Naive thymus-derived CD8-positive, alpha-beta T cell (primary cell): ENCODE data around the gene GRN. TPM values are rescaled to one million over a fixed set of nuclear protein-coding genes. Genes with fewer than 3 reads are reported as not detected.
A peak's percentile ranks its signal among the peaks of the same experiment; 100 is the strongest.

ENCODE experiments used
- ATAC-seq, 2 donors: fragments of 150-1000 bp; cut with Tn5 transposase in 1 of 2; sonication (Bioruptor Pico), chemical (Tn5 transposase) in 1 of 2; 1 replicate in 1 of 2; 2 replicates in 1 of 2; pipeline ENCODE4 v1.10.0; 2021; ENCODE audit warnings: mild to moderate bottlenecking in 2 of 2, moderate library complexity in 2 of 2
- POLR2A ChIA-PET: fragments of 350-600 bp; sonication (Branson Sonifier 250); formaldehyde crosslinking; loops from one replicate; lab custom pipeline; 2021; ENCODE audit warnings: antibody characterized with exemption; lab: Charles Lee
- DNase-seq, 10 donors: peaks; one replicate each; pipeline versions ENCODE4 v3.0.0 to v3.0.0-alpha.2; 2020 to 2022
- H3K27ac Mint-ChIP-seq, 10 donors: one replicate each; pipeline ENCODE4 v1.8.0; 2020 to 2022; ENCODE audit warnings: mild to moderate bottlenecking in 10 of 10, mixed read lengths in 10 of 10, moderate library complexity in 4 of 10, inconsistent platforms in 1 of 10
- H3K27me3 Mint-ChIP-seq, 5 donors: one replicate each; pipeline ENCODE4 v1.8.0; 2021 to 2022; ENCODE audit warnings: mixed read lengths in 5 of 5
- H3K36me3 Mint-ChIP-seq, 3 donors: one replicate each; pipeline ENCODE4 v1.8.0; 2020 to 2022; ENCODE audit warnings: mixed read lengths in 3 of 3, mild to moderate bottlenecking in 2 of 3, inconsistent platforms in 1 of 3
- H3K4me1 Mint-ChIP-seq, 4 donors: one replicate each; pipeline ENCODE4 v1.8.0; 2021 to 2022; ENCODE audit warnings: mixed read lengths in 4 of 4
- H3K4me3 Mint-ChIP-seq, 10 donors: one replicate each; pipeline ENCODE4 v1.8.0; 2020 to 2022; ENCODE audit warnings: mild to moderate bottlenecking in 10 of 10, mixed read lengths in 10 of 10, moderate library complexity in 6 of 10, inconsistent platforms in 1 of 10
- H3K9me3 Mint-ChIP-seq, 9 donors: one replicate each; pipeline ENCODE4 v1.8.0; 2020 to 2022; ENCODE audit warnings: mixed read lengths in 9 of 9, mild to moderate bottlenecking in 3 of 9, inconsistent platforms in 1 of 9, moderate library complexity in 1 of 9
- polyA plus RNA-seq, 3 donors: library from polyadenylated mRNA; unstranded; fragments of 300-500 nt; fragmentation: Illumina TruSeq; gene quantifications; one replicate each; pipeline ENCODE4 v1.2.3, GENCODE V29; 2021
- total RNA-seq, 8 experiments: library from RNA in 2 of 8; stranded (reverse) in 2 of 8; gene quantifications; one replicate each; pipeline ENCODE4 v1.2.3 and lab custom pipeline; 2021 to 2026

The GRN gene
- total and polyA plus RNA-seq, 5 experiments from 2014 or later = 24.8 to 43.7 (median 33.5) TPM

GRCh38 chr17:44348234-44348987 lies 3.3 kb downstream of the GRN start:
- peaks cover 18 to 43% (median 32%) of the 10 kb centered on the region in 4 donors for H3K4me1 Mint-ChIP-seq
- peaks cover 0 to 3% (median 0%) of the 10 kb centered on the region in 5 donors for H3K27me3 Mint-ChIP-seq
- no peaks in the 10 kb centered on the region for H3K9me3 Mint-ChIP-seq
- peak overlapping the region in 1 of 10 donors; percentile 28 for H3K4me3 Mint-ChIP-seq
- ATAC-seq (no peak), DNase-seq (peak in 2 of 10 donors; percentile 36 to 62)
- peak overlapping the region in 2 of 10 donors; percentile 5 to 17 for H3K27ac Mint-ChIP-seq
- POLR2A ChIA-PET = interaction anchor here (0.6 to 1.3 kb wide), 3 partner anchors 127 to 150 kb away, joined by 3 to 7 read pairs (median 3); no protein-coding TSS in a partner anchor
- H3K36me3 Mint-ChIP-seq = peaks cover 0 to 3% (median 0%) of the 10 kb centered on the region in 3 donors

GRCh38 chr17:44348988-44349364 lies 3.9 kb downstream of the GRN start:
- Mint-ChIP-seq H3K4me3 (no peak overlapping the region), H3K4me1 (peaks cover 18 to 43% (median 31%) of the 10 kb centered on the region in 4 donors), H3K27me3 (no peaks in the 10 kb centered on the region), H3K36me3 (peaks cover 0 to 3% (median 0%) of the 10 kb centered on the region in 3 donors), H3K9me3 (no peaks in the 10 kb centered on the region), H3K27ac (peak overlapping the region in 1 of 10 donors; percentile 17)
- ATAC-seq = no peak
- DNase-seq = peak in 1 of 10 donors; percentile 62
- POLR2A ChIA-PET = interaction anchor here (0.6 to 1.3 kb wide), 2 partner anchors 139 to 799 kb away, joined by 5 to 7 read pairs; partner anchors contain the start of gene HEXIM1

- Mint-ChIP-seq H3K4me1 (peaks cover 18 to 42% (median 28%) of the 10 kb centered on the region in 4 donors), H3K9me3 (no peaks in the 10 kb centered on the region), H3K4me3 (no peak overlapping the region), H3K36me3 (peaks cover 0 to 3% (median 0%) of the 10 kb centered on the region in 3 donors), H3K27me3 (no peaks in the 10 kb centered on the region), H3K27ac (no peak overlapping the region)
- DNase-seq (peak in 1 of 10 donors; percentile 63), ATAC-seq (no peak)
- POLR2A ChIA-PET = interaction anchor here (0.6 to 5.5 kb wide), 5 partner anchors 129 to 798 kb away, joined by 4 to 35 read pairs (median 5); partner anchors contain the start of genes HEXIM1 and UBTF
Measured at GRCh38 chr17:44349553-44350070, 4.5 kb downstream of the GRN start.

DNA sequence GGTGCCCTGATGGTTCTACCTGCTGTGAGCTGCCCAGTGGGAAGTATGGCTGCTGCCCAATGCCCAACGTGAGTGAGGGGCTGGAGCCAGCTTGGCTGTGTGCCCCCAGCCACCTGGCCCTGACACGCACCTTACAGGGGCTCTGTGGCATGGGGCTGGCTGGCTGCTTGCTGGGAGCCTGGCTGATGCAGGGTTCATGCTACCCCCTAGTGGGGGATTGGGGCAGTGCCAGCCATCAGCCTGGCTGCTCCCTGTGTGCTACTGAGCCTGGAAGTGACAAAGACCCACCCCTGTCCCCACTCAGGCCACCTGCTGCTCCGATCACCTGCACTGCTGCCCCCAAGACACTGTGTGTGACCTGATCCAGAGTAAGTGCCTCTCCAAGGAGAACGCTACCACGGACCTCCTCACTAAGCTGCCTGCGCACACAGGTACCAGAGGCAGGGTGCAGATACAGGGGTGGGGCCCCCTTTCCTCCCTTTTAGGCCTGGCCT lies 5.7 kb downstream of the GRN start:
- peaks cover 8 to 32% (median 19%) of the 10 kb centered on the region in 4 donors for H3K4me1 Mint-ChIP-seq
- DNase-seq (peak; percentile 59 to 82 (median 69)), ATAC-seq (peak; percentile 56 to 77)
- H3K4me3 Mint-ChIP-seq = peak overlapping the region in 2 of 10 donors; percentile 20 to 50
- no peaks in the 10 kb centered on the region for H3K9me3 Mint-ChIP-seq
- peaks cover 0 to 3% (median 0%) of the 10 kb centered on the region in 3 donors for H3K36me3 Mint-ChIP-seq
- H3K27ac Mint-ChIP-seq = peak overlapping the region in 2 of 10 donors; percentile 43 to 59
- POLR2A ChIA-PET = interaction anchor here (0.6 to 5.5 kb wide), 5 partner anchors 106 to 141 kb away, joined by 4 to 35 read pairs (median 5); partner anchors contain the start of gene UBTF
- H3K27me3 Mint-ChIP-seq = no peaks in the 10 kb centered on the region

DNA sequence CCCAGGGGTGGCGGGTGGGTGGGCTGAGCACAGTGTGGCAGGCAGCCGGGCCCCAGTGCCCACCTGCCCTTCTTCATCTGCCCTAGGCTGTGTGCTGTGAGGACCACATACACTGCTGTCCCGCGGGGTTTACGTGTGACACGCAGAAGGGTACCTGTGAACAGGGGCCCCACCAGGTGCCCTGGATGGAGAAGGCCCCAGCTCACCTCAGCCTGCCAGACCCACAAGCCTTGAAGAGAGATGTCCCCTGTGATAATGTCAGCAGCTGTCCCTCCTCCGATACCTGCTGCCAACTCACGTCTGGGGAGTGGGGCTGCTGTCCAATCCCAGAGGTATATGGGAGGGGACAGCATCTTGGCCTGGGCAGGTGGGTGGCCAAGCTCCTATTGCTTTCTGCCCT lies 6.4 kb downstream of the GRN start:
- DNase-seq = peak in 1 of 10 donors; percentile 61
- H3K27ac Mint-ChIP-seq = no peak overlapping the region
- no peak overlapping the region for H3K4me3 Mint-ChIP-seq
- peaks cover 0 to 3% (median 0%) of the 10 kb centered on the region in 3 donors for H3K36me3 Mint-ChIP-seq
- POLR2A ChIA-PET = interaction anchor here (1.5 to 5.5 kb wide), 3 partner anchors 12 to 141 kb away, joined by 5 to 35 read pairs (median 10); partner anchors contain the start of genes FAM171A2 and UBTF
- no peaks in the 10 kb centered on the region for H3K9me3 Mint-ChIP-seq
- no peaks in the 10 kb centered on the region for H3K27me3 Mint-ChIP-seq
- H3K4me1 Mint-ChIP-seq = peaks cover 5 to 25% (median 12%) of the 10 kb centered on the region in 4 donors
- ATAC-seq = no peak

DNA sequence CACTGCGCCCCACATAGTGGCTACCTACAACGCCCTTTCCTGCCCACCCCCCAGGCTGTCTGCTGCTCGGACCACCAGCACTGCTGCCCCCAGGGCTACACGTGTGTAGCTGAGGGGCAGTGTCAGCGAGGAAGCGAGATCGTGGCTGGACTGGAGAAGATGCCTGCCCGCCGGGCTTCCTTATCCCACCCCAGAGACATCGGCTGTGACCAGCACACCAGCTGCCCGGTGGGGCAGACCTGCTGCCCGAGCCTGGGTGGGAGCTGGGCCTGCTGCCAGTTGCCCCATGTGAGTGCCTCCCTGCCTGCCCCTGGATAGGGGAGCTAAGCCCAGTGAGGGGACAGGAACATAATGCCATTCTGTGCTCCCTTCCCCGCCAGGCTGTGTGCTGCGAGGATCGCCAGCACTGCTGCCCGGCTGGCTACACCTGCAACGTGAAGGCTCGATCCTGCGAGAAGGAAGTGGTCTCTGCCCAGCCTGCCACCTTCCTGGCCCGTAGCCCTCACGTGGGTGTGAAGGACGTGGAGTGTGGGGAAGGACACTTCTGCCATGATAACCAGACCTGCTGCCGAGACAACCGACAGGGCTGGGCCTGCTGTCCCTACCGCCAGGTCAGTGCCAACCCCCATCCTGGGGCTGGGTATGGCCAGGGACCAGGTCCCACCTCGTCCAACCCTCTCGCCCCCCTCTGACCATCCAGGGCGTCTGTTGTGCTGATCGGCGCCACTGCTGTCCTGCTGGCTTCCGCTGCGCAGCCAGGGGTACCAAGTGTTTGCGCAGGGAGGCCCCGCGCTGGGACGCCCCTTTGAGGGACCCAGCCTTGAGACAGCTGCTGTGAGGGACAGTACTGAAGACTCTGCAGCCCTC lies 7.1 kb downstream of the GRN start:
- peaks cover 0 to 3% (median 0%) of the 10 kb centered on the region in 3 donors for H3K36me3 Mint-ChIP-seq
- H3K27ac Mint-ChIP-seq = no peak overlapping the region
- no peaks in the 10 kb centered on the region for H3K9me3 Mint-ChIP-seq
- no peak for ATAC-seq
- no peak for DNase-seq
- POLR2A ChIA-PET = interaction anchor here (1.0 to 5.5 kb wide), 5 partner anchors 11 to 142 kb away, joined by 3 to 35 read pairs (median 5); partner anchors contain the start of genes FAM171A2 and UBTF
- peak overlapping the region in 8 of 10 donors; percentile 33 to 84 (median 65) for H3K4me3 Mint-ChIP-seq
- peaks cover 5 to 18% (median 12%) of the 10 kb centered on the region in 4 donors for H3K4me1 Mint-ChIP-seq
- no peaks in the 10 kb centered on the region for H3K27me3 Mint-ChIP-seq

GRCh38 chr17:44352828-44353671 lies 7.9 kb downstream of the GRN start:
- H3K27me3 Mint-ChIP-seq = no peaks in the 10 kb centered on the region
- peak overlapping the region in 4 of 10 donors; percentile 33 to 65 (median 54) for H3K27ac Mint-ChIP-seq
- POLR2A ChIA-PET = interaction anchor here (0.8 to 5.5 kb wide), 10 partner anchors 8 to 166 kb away, joined by 3 to 35 read pairs (median 6); partner anchors contain the start of genes FAM171A2, GPATCH8, GRN and TMUB2

GRCh38 chr17:44353672-44354331 lies 8.7 kb downstream of the GRN start:
- H3K4me3 Mint-ChIP-seq = peak overlapping the region in 9 of 10 donors; percentile 11 to 79 (median 61)
- peak; percentile 43 to 44 for ATAC-seq
- peak in 3 of 10 donors; percentile 21 to 36 (median 29) for DNase-seq
- H3K27ac Mint-ChIP-seq = peak overlapping the region in 1 of 10 donors; percentile 81
- peaks cover 4 to 20% (median 8%) of the 10 kb centered on the region in 4 donors for H3K4me1 Mint-ChIP-seq
- H3K27me3 Mint-ChIP-seq = no peaks in the 10 kb centered on the region
- peaks cover 0 to 3% (median 0%) of the 10 kb centered on the region in 3 donors for H3K36me3 Mint-ChIP-seq
- POLR2A ChIA-PET = interaction anchor here (0.8 to 5.5 kb wide), 9 partner anchors 9 to 167 kb away, joined by 3 to 35 read pairs (median 7); partner anchors contain the start of genes FAM171A2, GPATCH8, GRN and TMUB2
- no peaks in the 10 kb centered on the region for H3K9me3 Mint-ChIP-seq

More at GRCh38 chr17:44352828-44353671, 7.9 kb downstream of the GRN start:
- Mint-ChIP-seq H3K36me3 (peaks cover 0 to 3% (median 0%) of the 10 kb centered on the region in 3 donors), H3K9me3 (no peaks in the 10 kb centered on the region), H3K4me1 (peaks cover 5 to 17% (median 10%) of the 10 kb centered on the region in 4 donors), H3K4me3 (peak overlapping the region; percentile 61 to 84 (median 70))
- DNase-seq (no peak), ATAC-seq (no peak)

GRCh38 chr17:44354582-44355561 lies 9.8 kb downstream of the GRN start:
- H3K27ac Mint-ChIP-seq = peak overlapping the region in 3 of 10 donors; percentile 31 to 73 (median 59)
- H3K27me3 Mint-ChIP-seq = no peaks in the 10 kb centered on the region
- peak; percentile 59 to 71 for ATAC-seq
- peak; percentile 36 to 83 (median 64) for DNase-seq
- H3K4me3 Mint-ChIP-seq = peak overlapping the region; percentile 45 to 87 (median 66)
- POLR2A ChIA-PET = interaction anchor here (0.6 to 5.5 kb wide), 10 partner anchors 8 to 168 kb away, joined by 3 to 35 read pairs (median 6); partner anchors contain the start of genes FAM171A2, GPATCH8, GRN and TMUB2
- H3K36me3 Mint-ChIP-seq = peaks cover 0 to 3% (median 0%) of the 10 kb centered on the region in 3 donors
- no peaks in the 10 kb centered on the region for H3K9me3 Mint-ChIP-seq
- peaks cover 9 to 26% (median 14%) of the 10 kb centered on the region in 4 donors for H3K4me1 Mint-ChIP-seq
